GM18870 (cell line): Measurements from ENCODE around the gene INVS.
"Not testable (repeated sequence)": the region's sequence is repeated elsewhere in the genome, so short reads cannot be mapped to it uniquely, and the experiment has no call there.

Experiments
- ATAC-seq: cut with Tn5 transposase; IDR thresholded peaks from one replicate; pipeline ENCODE4 v1.9.1; 2021; ENCODE audit warnings: moderate library complexity; ENCODE audit not compliant: unreplicated experiment

The INVS gene

DNA sequence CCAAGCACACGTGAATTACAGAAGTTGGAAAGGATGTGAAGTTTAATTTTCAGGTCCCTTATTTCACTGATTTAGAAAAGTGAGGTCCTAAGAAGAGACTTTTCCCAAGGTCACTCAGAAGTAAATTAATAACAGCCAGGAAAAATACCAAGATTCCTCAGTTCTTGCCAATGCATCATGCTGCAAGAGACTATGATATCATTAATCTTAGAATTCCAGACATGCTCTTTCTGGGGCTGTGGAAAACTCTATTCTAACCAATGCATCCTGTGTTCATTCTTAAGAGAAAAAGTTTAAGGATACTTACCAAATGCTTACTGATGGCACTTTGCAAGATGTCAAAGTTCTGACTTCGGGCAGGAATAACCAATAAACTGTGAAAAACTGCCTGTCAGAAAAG is 210.9 kb downstream of the INVS start:
- ATAC-seq = no peak

DNA sequence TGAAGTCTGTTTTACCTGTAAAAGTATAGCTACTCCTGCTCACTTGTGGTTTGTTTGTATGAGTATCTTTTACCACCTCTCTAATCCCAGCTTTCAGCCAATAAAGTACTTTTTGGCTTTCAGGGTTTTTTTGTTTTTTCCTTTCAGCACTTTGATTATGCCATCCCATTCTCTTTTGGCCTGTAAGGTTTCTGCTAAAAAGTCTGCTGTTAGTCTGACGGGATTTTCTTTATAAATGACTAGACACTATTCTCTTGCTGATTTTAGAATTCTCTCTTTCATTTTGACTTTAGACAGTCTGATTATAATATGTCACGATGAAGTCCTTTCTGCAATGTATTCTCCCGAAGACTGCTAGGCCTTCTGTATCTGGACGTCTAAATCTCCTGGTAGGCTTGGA is 216.5 kb downstream of the INVS start:
- ATAC-seq = no peak

DNA sequence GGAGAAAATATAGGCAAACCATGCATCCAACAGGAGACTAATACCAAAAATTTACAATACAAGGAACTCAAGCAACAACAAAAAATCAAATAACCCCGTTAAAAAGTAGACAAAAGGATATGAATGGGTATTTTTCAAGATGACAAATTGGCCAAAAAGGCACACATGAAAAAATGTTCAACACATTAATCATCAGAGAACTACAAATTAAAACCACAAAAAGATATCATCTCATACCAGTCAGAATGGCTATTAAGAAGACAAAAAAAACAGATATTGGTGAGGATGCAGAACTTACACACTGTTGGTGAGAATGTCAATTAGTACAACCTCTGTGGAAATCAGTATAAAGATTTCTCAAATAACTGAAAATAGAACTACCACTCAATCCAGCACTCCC is 218.7 kb downstream of the INVS start:
- no peak for ATAC-seq

DNA sequence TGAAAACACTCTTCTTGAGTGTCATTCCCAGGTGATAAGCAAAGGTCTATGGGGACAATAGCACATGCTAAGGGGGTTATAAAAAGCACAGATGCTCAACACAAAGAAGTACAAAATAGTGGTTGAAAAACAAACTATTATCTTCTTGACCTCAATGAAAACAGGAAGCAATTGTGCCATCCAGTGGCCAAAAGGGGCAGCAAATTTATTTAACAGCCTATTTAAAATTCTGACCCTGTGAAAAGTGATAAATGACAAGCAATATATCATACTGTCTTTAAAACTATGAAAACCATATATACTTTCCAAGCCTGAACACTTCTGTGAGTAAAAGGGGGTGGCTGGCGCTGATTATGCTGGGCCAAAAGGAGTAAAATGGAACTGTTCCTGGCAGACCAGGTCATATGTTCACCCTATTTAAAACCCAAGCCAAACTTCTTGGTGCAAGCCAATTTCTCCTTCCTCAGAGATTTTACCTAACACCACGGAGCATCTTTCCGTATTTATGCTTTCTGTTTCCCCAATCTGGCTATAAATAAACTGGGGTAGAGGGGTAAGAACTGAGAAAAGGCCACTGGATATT is 224.0 kb downstream of the INVS start:
- no peak for ATAC-seq

DNA sequence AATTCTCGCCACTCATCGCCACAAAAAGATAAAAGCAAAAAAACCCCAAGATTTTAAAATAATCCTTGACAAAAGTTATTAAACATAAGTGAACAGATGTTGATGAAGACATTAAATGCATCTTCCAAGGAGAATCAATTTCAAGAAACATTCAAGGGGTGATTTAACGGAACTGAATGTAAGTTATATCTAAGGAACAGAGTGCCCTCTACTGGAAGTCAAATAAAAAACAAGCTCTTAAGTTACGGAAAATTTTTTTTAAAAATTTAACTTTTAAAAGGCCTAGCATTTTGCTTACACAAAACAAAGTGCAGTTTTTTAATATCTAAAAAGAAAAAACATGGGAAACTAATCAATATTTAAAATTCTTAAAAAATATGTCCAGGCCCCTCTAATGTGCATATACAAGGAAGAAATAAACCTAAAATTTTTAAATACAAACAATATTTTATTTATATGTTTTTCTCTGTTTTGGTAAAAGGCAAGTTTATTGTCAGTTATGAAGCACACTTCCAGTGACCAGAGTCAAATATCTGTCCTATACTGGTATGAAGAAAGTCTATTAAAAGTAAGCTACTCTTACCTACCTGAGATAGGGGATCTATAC is 225.7 kb downstream of the INVS start:
- ATAC-seq = no peak

DNA sequence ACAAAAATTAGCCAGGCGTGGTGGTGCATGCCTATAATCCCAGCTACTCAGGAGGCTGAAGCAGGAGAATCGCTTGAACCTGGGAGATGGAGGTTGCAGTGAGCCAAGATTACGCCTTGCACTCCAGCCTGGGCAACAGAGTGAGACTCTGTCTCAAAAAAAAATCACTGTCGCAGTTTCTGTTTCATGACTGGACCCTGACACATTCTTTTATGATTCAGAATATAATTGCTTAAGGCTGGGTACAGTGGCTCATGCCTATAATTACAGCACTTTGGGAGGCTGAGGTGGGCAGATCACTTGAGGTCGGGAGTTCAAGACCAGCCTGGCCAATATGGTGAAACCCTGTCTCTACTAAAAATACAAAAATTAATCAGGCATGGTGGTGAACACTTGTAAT is 239.7 kb downstream of the INVS start:
- ATAC-seq = not testable (repeated sequence)

DNA sequence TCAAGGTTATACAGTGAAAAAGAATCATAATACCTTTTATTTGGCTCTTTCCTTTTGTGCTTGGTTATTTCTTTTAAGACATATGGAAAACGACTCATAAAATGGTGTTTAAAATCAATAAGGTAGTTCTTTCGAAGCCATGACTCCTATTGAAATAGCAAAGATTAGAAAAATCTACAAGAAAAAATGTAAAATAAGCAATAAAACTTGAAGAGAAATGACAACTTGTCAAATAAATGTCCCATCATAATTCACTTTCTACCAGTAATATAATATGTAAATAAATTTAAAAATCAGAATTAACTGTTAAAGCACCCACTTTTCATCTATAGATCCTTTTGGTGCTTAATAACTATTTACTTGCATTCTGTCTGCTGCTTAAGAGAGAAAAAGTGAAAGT is 241.2 kb downstream of the INVS start:
- no peak for ATAC-seq

DNA sequence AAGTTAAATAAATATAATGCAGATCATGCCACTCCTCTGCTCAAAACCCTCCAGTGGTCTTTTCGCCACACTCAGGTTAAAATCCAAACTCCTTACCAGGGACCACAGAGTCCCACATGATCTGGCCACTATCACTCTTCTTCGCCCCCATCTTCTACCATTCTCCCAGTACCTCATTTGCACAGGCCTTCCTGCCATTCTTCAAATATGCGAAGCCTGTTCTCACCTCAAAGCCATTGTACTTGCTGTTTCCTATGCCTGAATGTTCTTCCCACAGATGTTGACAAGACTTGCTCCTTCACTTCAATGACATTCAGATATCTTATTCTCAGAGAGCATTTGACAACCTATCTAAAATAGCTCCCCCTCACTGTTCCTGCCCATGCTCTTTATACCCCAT is 242.8 kb downstream of the INVS start:
- no peak for ATAC-seq

DNA sequence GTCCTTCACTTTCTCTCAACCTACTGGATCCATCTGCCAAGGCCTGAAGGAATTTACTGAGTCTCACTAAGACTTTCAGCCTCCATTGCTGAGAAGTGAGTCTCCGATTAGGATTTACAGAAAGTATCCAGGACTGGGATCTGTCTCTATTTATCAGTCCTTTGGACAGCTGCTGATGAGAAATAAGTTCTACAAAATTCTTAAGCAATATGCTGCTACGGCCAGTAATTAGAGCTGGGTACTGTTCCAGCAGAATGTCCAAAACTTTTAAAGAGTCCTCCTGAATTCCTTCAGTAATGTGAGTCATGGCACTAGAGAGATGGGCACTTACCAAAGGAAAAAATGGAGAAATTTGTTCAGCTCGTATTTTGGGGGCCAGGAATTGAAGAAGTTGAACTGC is 247.8 kb downstream of the INVS start:
- no peak for ATAC-seq

DNA sequence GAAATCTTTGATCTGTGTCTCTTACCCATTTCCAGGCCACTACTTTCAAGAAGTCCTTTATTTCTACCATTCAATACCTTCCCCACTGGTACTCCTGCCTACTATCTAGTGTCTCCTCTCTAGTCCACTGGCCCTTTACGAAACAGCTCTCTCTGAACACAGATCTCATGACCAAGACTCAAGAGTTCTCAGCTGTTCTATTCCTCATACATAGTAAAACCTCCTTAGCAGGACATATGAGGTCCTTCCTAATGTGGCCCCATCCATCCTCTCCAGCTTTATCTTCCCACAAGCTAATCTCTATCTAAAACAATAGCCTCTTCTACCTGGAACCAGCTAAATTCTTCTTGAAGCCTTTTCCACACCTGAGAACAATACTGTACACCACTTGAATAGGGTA is 251.1 kb downstream of the INVS start:
- no peak for ATAC-seq
